ENCODE results near the gene ZNF799.

The ZNF799 gene

DNA sequence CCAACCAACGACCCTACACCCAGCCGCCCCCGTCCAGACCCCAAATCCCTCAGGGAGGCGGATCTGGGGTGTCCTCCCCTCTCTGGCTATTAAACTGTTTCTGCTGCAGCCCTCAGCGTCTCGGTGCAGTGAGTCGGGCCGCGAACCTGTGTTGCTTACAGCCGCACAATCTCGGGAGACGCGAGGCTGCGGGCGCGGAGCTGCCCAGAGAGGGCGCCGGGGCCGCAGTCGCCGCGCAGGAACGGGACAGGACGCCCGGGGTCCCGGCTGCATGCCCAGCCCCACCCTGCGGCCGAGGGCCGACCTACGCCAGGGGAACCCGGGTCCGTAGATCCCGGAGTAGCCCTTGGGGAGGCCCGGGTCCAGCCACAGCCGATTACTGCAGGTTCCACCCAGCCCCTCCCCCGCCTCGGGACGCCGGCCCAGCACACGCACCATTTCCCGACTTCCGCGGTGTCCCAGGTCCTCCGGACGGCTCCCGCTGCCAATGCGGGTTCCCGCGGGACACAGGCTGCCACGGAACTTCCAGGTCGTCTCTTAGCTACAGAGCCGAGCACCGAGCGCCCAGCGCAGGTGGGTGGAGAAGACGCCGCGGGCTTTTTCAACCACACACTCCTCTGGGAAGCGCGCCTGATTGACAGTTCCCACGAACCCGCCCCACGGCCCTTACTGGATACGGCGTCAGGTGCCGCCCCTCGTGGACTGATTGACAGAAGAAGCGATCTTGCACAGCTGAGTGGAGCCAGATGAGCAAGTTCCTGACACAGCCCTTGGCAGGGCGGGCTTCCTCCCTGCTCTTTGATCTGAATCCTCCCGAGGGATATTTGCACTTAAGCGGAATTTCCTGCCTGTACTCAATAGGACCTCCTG, at the start of gene ZNF799:
TSS of gene ZNF799 (minus strand) at position 639 of the 870 bp plus-strand sequence. CDS start at position 438, 201 bp downstream.
- peak within 1 kb of the TSS; percentile 72 for H3K4me2 ChIP-seq (ENCODE audit: low read length)
- peak within 1 kb of the TSS; percentile 38 for H3K27ac ChIP-seq (ENCODE audit: low read length)
- peak within 1 kb of the TSS; percentile 77 for H3K9ac ChIP-seq (ENCODE audit: low read length)
- no peaks in the 10 kb centered on the region for H3K27me3 ChIP-seq (ENCODE audit: low read depth, low read length)
- H3K4me3 ChIP-seq (ENCODE audit: low read length): peak within 1 kb of the TSS; percentile 89
- no peaks in the 10 kb centered on the region for H3K9me3 ChIP-seq (ENCODE audit: insufficient read depth, low read length)
- no peaks in the 10 kb centered on the region for H4K20me1 ChIP-seq (ENCODE audit: insufficient read depth, low read length)
- H3K79me2 ChIP-seq (ENCODE audit: low read length): peaks cover 5% of the 10 kb centered on the region; the same call in 1 of the 2 replicates
- TF ChIP-seq EZH2phosphoT487 (IDR thresholded peaks at IDR 0.05; ENCODE audit: low read depth): no peak
- TF ChIP-seq, protein P1, sequence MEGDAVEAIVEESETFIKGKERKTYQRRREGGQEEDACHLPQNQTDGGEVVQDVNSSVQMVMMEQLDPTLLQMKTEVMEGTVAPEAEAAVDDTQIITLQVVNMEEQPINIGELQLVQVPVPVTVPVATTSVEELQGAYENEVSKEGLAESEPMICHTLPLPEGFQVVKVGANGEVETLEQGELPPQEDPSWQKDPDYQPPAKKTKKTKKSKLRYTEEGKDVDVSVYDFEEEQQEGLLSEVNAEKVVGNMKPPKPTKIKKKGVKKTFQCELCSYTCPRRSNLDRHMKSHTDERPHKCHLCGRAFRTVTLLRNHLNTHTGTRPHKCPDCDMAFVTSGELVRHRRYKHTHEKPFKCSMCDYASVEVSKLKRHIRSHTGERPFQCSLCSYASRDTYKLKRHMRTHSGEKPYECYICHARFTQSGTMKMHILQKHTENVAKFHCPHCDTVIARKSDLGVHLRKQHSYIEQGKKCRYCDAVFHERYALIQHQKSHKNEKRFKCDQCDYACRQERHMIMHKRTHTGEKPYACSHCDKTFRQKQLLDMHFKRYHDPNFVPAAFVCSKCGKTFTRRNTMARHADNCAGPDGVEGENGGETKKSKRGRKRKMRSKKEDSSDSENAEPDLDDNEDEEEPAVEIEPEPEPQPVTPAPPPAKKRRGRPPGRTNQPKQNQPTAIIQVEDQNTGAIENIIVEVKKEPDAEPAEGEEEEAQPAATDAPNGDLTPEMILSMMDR (IDR thresholded peaks at IDR 0.05; ENCODE audit: low read depth, low read length): peak; percentile 17; the same call in 1 of the 2 replicates
- H3K4me1 ChIP-seq (ENCODE audit: low read length): peaks cover 4% of the 10 kb centered on the region
- H2AFZ ChIP-seq (ENCODE audit: low read depth, low read length): peak within 1 kb of the TSS; percentile 84
- H3K36me3 ChIP-seq (replicated peaks; ENCODE audit: low read depth, low read length): no peaks in the 10 kb centered on the region

DNA sequence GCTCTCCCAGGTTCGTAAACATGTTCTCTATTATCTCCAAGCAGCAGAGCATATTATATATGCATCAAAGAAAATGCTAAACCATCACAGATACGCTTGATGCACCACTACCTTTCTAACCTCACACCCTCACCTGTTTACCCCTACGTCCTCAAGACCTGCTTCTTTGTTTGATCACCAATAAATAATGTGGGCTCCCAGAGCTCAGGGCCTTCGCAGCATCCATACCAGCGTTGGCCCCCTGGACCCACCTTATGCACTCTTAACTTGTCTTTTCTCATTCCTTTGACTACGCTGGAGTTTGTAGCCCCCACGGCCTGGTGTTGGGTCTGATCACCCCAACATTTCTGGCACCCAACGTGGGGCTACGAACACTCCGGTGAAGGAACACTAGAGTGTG, 49.8 kb upstream of the ZNF799 start:
- TF ChIP-seq, protein P1 (IDR thresholded peaks at IDR 0.05; ENCODE audit: low read depth, low read length): no peak
- TF ChIP-seq EZH2phosphoT487 (IDR thresholded peaks at IDR 0.05; ENCODE audit: low read depth): no peak
- Histone ChIP-seq H2AFZ (ENCODE audit: low read depth, low read length) (no peak overlapping the region), H3K27me3 (ENCODE audit: low read depth, low read length) (no peaks in the 10 kb centered on the region), H4K20me1 (ENCODE audit: insufficient read depth, low read length) (no peaks in the 10 kb centered on the region), H3K9ac (ENCODE audit: low read length) (no peak overlapping the region), H3K4me1 (ENCODE audit: low read length) (peaks cover 8% of the 10 kb centered on the region; the same call in 1 of the 2 replicates), H3K9me3 (ENCODE audit: insufficient read depth, low read length) (peaks cover 17% of the 10 kb centered on the region), H3K36me3 (replicated peaks; ENCODE audit: low read depth, low read length) (peaks cover 11% of the 10 kb centered on the region), H3K4me2 (ENCODE audit: low read length) (no peak overlapping the region), H3K4me3 (ENCODE audit: low read length) (no peak overlapping the region), H3K79me2 (ENCODE audit: low read length) (no peaks in the 10 kb centered on the region), H3K27ac (ENCODE audit: low read length) (peak overlapping the region; percentile 41; the same call in 1 of the 2 replicates)

DNA sequence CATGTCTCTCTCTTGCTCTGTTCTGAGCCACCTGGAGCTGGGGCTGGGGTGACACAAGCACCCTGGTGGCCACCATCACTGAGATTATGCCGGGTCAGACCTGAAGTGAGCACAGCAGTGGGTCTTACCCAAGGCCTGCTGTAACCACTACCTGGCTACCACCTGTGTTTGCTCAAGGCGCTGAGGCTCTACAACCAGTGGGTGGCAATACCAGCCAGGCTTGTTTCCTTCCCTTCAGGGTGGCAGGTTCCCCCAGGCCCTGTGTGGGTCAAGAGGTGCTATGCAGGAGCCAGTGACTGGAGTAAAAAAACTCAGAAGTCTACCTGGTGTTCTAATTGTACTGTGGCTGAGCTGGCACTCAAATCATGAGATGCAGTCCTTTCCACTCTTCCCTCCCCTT, 47.7 kb upstream of the ZNF799 start:
- Histone ChIP-seq H3K27me3 (ENCODE audit: low read depth, low read length) (no peaks in the 10 kb centered on the region), H2AFZ (ENCODE audit: low read depth, low read length) (no peak overlapping the region), H3K79me2 (ENCODE audit: low read length) (no peaks in the 10 kb centered on the region), H3K9ac (ENCODE audit: low read length) (no peak overlapping the region), H3K4me2 (ENCODE audit: low read length) (no peak overlapping the region), H3K4me1 (ENCODE audit: low read length) (peaks cover 8% of the 10 kb centered on the region; the same call in 1 of the 2 replicates), H4K20me1 (ENCODE audit: insufficient read depth, low read length) (no peaks in the 10 kb centered on the region), H3K27ac (ENCODE audit: low read length) (no peak overlapping the region), H3K36me3 (replicated peaks; ENCODE audit: low read depth, low read length) (peaks cover 11% of the 10 kb centered on the region), H3K9me3 (ENCODE audit: insufficient read depth, low read length) (peaks cover 24% of the 10 kb centered on the region), H3K4me3 (ENCODE audit: low read length) (no peak overlapping the region)
- no peak for TF ChIP-seq EZH2phosphoT487 (IDR thresholded peaks at IDR 0.05; ENCODE audit: low read depth)
- TF ChIP-seq, protein P1 (IDR thresholded peaks at IDR 0.05; ENCODE audit: low read depth, low read length): no peak
